Motor neuron (in vitro differentiated cells): Measurements from ENCODE around the gene GJB4. TPM values are rescaled to one million over a fixed set of nuclear protein-coding genes. Genes with fewer than 3 reads are reported as not detected.
"Not testable (repeated sequence)": the region's sequence is repeated elsewhere in the genome, so short reads cannot be mapped to it uniquely, and the experiment has no call there.

Experiments
- ATAC-seq, 8 experiments: fragments of 200-7000 bp; cut with Tn5 transposase; replicated peaks in 6 of 8; 2 replicates each; pipeline ENCODE4 v1.8.0; 2021; ENCODE audit warnings: mild to moderate bottlenecking in 8 of 8, moderate library complexity in 8 of 8
- H3K27ac ChIP-seq, 2 donors: fragments of 250-450 bp; sonication (Bioruptor Pico); 2 replicates each; pipeline ENCODE4 v1.9.0; 2021; ENCODE audit warnings: antibody characterized with exemption in 2 of 2, mild to moderate bottlenecking in 2 of 2, moderate library complexity in 1 of 2
- H3K4me1 ChIP-seq, 2 donors: fragments of 250-450 bp; sonication (Bioruptor Pico); replicated peaks in 1 of 2; 2 replicates each; pipeline ENCODE4 v1.6.1; 2021; ENCODE audit warnings: antibody characterized with exemption in 2 of 2, mild to moderate bottlenecking in 2 of 2, moderate library complexity in 1 of 2
- H3K4me3 ChIP-seq, 5 donors: fragments of 250-450 bp; sonication (Bioruptor Pico); 2 replicates each; pipeline ENCODE4 v1.9.0; 2021; ENCODE audit warnings: antibody characterized with exemption in 5 of 5, mild to moderate bottlenecking in 5 of 5, moderate library complexity in 4 of 5
- WGBS, 10 experiments: fragments of 450-650 bp; shearing (Covaris generic); methylation state at CpG; one replicate each; pipeline ENCODE4 v1.0.0; 2022; 5-methylcytosine and 5-hydroxymethylcytosine counted together
- in situ Hi-C, 9 experiments: fragments of 400-800 bp; cut with MboI; loops; one replicate each; pipeline ENCODE4 v1.15.0; 2021; ENCODE audit warnings: low sequenced_read_pairs in 9 of 9, low pct_unique_long_range_greater_than_20kb in 2 of 9; ENCODE audit not compliant: unreplicated experiment in 9 of 9
- total RNA-seq, 8 experiments: library from RNA; unstranded; fragments of 300-600 nt; gene quantifications; 2 replicates each; pipeline versions ENCODE4 v1.2.3 to v1.2.4, GENCODE V29; 2022

Gene GJB4
- total RNA-seq: 1 to 10 TPM in 2 of 8 experiments, under 1 TPM in 3, not detected in 3; 0.32 to 2.4 (median 0.38) TPM

DNA sequence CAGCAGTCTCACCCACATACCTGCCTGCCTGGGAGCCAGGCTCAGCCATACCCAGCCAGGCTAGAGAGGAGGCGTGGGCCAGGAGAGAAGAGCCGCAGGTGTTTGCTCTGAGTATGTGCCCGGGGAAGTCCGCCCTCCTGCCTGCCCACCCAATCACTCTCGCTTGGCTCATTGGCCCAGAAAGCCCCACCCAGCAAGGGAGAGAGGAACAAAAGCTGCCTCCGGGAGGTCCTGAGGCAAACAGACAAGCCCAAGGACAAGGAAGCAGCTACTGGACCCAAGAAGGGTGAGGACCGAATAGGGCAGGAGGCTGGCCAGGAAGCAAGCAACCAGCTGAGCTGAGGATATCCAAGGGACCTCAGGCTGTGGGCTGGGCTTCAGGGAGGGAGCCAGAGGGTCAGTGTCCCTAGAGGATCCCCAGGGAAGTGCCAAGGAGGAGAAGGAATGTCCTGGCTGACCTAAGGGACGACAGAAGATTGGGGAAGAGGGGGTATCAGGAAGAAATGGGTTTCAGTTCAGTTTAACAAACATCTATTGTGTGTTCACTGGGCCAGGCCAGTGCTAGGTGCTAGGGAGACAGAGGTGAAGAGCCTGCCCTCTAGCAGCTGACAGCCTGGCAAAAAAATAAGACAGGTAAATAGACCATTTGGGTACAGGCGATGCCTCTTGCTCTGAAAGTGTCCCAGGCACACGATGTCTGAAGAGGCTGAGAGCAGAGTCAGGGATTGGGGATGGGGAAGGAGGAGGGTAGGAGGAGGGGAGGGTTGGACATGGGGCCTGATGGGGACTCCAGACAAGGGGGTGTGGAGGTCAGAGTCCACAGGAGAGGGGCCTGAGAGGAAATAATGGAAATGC lies at the start of gene GJB4:
GJB4 (plus strand) TSS at position 238 of the 855 bp plus-strand sequence. CDS start 1,515 bp downstream, outside the sequence.
- Histone ChIP-seq H3K27ac (no peak within 1 kb of the TSS), H3K4me3 (no peak within 1 kb of the TSS), H3K4me1 (no peaks in the 10 kb centered on the region)
- ATAC-seq: peak in 3 of 8 experiments; percentile 19 to 41 (median 22)
- in situ Hi-C loops: no loop called here
- 17 to 79% (median 55%) methylated on average over 1 to 7 of the region's 10 CpGs; no CpG with 5 or more reads in 2 of the 10 experiments for WGBS, 10 experiments

DNA sequence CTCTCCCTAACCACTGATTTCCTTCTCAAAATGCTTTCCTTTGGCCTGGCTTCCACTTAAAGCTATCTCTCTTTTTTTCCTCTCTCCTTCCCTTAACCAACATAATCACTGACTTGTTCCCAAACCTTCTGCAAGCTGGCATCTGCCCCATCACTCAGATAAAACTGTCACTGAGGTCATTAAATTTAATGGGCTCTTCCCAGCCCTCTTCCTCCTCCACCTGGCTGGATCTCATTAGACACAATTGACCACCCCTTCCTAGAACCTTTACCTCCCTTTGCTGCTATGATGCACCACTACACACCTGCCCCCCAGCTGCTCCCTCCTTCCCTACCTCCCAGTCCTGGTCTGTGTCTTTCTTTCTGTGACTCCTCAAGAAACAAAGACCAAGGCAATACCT lies 48.7 kb upstream of the GJB4 start:
- in situ Hi-C loops: no loop called here
- no peak overlapping the region for H3K27ac ChIP-seq
- H3K4me3 ChIP-seq: no peak overlapping the region
- no peak for ATAC-seq
- peaks cover 2 to 5% of the 10 kb centered on the region in 2 donors for H3K4me1 ChIP-seq

DNA sequence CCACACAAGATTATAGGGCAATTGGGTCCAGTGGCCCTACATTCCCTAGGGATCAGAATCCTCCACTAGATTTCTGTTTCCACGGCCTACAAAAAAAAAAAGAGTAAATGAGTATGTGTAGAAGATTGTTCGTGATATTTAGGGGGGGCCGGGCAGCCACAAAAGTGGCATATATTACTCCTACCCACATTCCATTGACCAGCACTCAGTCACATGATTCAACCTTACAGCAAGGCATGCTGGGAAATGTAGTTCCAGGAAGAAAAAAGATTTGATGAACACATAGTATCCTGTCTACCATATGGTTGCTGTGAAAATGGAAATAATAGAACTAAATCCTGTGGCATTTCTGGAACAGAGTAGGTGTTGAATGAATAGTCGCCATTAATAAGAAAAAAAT lies 48.1 kb upstream of the GJB4 start:
- Histone ChIP-seq H3K27ac (no peak overlapping the region), H3K4me3 (no peak overlapping the region), H3K4me1 (peaks cover 2 to 5% of the 10 kb centered on the region in 2 donors)
- in situ Hi-C loops: no loop called here
- ATAC-seq: no peak
- 37 to 84% (median 79%) methylated on average over 2 to 4 of the region's 4 CpGs; no CpG with 5 or more reads in 1 of the 10 experiments for WGBS, 10 experiments

DNA sequence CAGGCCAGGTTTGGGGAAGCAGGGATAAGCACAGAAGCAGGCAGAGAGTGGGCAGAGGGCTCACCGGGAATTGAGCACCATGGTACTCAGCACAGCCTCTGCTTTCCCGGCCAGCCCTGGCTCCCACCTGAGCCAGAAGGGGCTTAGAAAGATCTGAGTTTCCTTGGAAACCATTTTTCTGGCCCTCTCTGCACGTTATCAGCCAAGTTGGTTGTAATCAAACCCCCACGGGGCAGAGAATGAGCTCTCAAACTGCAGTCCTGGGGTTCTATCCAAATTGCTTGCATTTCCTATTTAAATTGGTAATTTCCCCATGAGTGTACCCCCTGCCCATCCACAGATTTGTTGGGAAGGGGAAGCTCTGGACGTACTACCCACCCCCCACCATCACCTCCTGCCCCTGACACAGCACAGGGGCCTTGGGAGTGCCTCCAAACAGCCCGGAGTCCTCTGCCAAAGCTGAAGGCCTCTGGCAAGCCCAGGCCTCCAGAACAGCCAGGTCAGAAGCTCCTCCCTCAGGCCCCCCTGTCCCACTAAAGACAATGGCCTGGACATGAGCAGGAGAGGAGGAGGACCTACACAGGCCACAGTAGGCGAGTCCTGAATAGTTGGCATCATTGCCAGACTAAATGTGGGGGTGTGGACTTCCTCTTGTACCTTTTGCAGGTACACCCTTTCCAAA lies 47.4 kb upstream of the GJB4 start:
- no peak for ATAC-seq
- H3K27ac ChIP-seq: no peak overlapping the region
- 7 to 100% (median 75%) methylated on average over 1 to 6 of the region's 7 CpGs; no CpG with 5 or more reads in 1 of the 10 experiments for WGBS, 10 experiments
- in situ Hi-C loops: no loop called here
- H3K4me3 ChIP-seq: no peak overlapping the region
- H3K4me1 ChIP-seq: peaks cover 2 to 5% of the 10 kb centered on the region in 2 donors

DNA sequence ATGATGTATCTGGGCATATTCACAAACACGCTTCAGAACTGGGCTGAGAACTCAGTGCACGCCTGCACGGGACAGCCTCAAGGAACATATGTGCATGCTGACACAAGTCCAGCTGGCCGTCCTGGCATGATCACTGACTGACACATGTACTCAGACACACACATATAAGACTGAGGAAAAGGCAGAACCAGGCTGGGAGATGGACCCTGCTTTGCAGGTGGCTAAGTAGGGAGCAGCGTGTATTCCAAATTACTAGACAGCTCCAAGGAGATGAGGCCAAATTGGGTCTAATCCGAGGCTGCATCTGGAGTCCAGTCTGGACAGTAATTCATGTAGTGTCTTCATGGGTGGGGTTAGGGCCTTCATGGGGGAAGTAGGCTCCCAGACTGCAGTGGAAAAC lies 46.1 kb upstream of the GJB4 start:
- ATAC-seq: no peak
- WGBS, 10 experiments: 10 to 100% (median 81%) methylated on average over 2 to 6 of the region's 6 CpGs; no CpG with 5 or more reads in 3 of the 10 experiments

DNA sequence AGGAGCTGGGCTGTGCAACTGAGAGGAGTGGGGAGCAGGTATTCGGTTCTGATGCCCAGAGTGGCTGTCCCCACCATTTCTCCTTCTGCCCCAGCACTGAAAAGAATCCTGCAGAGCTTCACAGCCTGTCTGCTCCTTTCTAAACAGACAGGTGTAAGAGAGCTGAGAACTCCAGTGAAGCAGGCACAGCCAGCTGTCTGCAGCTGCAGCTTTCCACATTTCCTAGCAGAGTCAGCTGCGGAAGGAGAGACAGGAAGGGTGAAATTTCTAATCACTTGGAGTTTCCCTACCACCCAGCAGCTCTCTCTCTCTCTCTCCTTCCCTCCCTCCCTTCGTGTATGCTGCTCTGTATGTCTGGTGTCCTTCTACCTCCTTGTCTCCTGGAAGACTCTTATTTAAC lies 45.2 kb upstream of the GJB4 start:
- WGBS, 10 experiments: 0 to 60% (median 31%) methylated on average over 1 to 3 of the region's 3 CpGs; no CpG with 5 or more reads in 5 of the 10 experiments

More for the DNA sequence above, 46.1 kb upstream of the GJB4 start:
- no peak overlapping the region for H3K27ac ChIP-seq
- no peak overlapping the region for H3K4me3 ChIP-seq
- H3K4me1 ChIP-seq: peaks cover 2 to 5% of the 10 kb centered on the region in 2 donors
- in situ Hi-C loops: no loop called here

DNA sequence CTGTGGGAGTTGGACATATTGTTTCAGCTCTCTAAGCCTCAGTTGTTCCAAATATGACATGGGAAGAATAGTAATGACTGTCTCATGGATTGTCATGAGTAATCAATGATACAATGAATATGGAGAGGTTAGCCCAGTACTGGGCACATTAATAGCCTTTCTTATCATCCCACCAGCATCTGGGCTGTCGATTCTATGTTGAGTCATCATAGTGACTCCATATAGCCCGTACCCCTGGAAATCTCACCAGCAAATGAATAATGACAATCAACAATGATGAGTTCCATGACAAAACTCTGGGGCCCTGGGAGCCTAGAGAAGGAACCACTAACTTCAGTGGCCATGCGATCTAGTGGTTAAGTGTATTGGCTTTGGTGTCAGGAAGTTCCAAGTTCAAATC lies 44.4 kb upstream of the GJB4 start:
- no peaks in the 10 kb centered on the region for H3K4me1 ChIP-seq
- ATAC-seq: no peak
- in situ Hi-C loops: no loop called here
- 26 to 88% (median 80%) methylated on average over 1 to 3 of the region's 3 CpGs; no CpG with 5 or more reads in 2 of the 10 experiments for WGBS, 10 experiments
- no peak overlapping the region for H3K4me3 ChIP-seq
- H3K27ac ChIP-seq: no peak overlapping the region

More for the DNA sequence above, 45.2 kb upstream of the GJB4 start:
- Histone ChIP-seq H3K27ac (no peak overlapping the region), H3K4me1 (peaks cover 2 to 5% of the 10 kb centered on the region in 2 donors), H3K4me3 (no peak overlapping the region)
- ATAC-seq: no peak
- in situ Hi-C loops: no loop called here

DNA sequence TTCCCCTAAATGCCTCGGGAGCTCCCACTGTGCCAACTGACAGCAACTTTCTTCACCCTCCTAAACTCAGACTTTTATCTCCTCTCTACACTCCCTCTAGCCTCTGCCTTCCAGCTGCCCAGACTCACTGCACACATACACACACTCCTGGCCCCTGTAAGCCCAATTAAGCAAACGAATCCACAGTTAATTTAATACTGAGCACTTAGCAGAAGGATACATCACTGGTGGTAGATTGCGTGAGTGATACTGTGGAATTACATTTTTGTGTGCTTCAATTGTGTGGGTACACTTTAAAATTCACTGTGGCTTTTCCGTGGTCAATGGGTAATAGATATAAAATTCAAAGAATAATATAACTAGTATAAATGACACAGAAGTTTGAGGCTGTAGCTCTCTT lies 38.3 kb upstream of the GJB4 start:
- H3K4me3 ChIP-seq: no peak overlapping the region
- in situ Hi-C loops: no loop called here
- peaks cover 0 to under 1% of the 10 kb centered on the region in 2 donors for H3K4me1 ChIP-seq
- ATAC-seq: no peak
- no peak overlapping the region for H3K27ac ChIP-seq
- 0 to 78% (median 50%) methylated on average over 1 to 4 of the region's 4 CpGs; no CpG with 5 or more reads in 2 of the 10 experiments for WGBS, 10 experiments

DNA sequence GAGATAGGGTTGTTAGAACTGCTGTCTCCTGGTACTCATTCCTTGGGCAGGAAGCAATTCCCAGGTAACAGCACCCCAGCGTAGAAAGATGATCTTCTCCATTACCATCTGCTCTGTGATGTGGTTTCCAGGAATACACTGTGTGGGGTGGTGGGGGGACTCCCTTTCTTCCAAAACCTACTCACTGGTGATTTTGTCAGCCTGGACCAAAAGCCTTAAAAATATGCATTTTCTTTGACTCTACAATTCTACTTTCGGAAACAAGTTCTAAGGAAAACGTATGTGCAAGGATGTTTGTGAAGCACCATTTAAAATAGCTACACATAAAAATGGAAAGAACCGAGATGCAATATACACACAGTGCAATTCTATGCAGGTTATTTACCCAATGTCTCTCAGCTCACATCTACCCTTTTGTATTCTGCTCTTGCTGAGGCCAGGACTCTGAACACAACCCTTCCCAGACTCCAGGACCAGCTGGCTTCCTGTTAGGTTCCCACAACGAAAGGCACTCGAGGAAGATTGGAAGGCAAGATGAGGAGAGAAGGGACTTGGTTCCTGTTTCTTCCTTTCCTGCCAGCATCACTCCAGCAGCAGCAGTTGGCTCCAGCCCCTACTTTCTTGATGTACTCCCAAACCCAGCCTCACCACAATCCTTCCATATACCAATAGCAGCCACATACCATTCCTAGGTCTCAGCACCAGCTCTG lies 37.7 kb upstream of the GJB4 start:
- in situ Hi-C loops: no loop called here
- no peak overlapping the region for H3K27ac ChIP-seq
- WGBS, 10 experiments: 20 to 90% (median 81%) methylated on average over 1 to 6 of the region's 6 CpGs; no CpG with 5 or more reads in 2 of the 10 experiments
- H3K4me1 ChIP-seq: peaks cover 4 to 6% of the 10 kb centered on the region in 2 donors
- no peak for ATAC-seq
- H3K4me3 ChIP-seq: no peak overlapping the region

DNA sequence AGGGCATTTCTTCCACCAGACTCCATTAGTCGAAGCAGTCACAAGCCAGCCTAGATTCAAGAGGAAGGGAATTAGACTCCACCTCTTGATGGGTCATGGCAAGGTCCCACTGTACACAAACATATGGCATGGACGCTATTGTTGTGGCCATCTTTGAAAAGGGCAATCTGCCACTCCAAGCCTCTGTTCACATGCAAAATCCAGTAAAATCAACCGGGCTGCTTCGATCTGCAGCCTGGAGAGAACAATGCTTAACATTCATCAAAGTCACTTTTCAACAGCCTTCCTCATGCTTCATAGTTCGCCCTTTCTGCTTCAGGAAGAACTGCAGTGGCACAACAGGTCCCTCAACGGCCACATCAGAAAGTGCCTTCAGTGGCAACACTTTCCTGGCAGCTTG lies 32.7 kb upstream of the GJB4 start:
- 7 to 58% (median 20%) methylated on average over 2 to 5 of the region's 6 CpGs; no CpG with 5 or more reads in 1 of the 10 experiments for WGBS, 10 experiments
- peak in 5 of 8 experiments; percentile 65 to 96 (median 80) for ATAC-seq
- H3K4me3 ChIP-seq: no peak overlapping the region
- no peak overlapping the region for H3K27ac ChIP-seq
- in situ Hi-C loops: loop anchor here in 4 of 9 experiments (25.0 kb wide), 2 partner anchors 565 to 1090 kb away; partner anchors contain the start of gene CSMD2 (in 1 of the 4)
- peaks cover 7 to 13% of the 10 kb centered on the region in 2 donors for H3K4me1 ChIP-seq

DNA sequence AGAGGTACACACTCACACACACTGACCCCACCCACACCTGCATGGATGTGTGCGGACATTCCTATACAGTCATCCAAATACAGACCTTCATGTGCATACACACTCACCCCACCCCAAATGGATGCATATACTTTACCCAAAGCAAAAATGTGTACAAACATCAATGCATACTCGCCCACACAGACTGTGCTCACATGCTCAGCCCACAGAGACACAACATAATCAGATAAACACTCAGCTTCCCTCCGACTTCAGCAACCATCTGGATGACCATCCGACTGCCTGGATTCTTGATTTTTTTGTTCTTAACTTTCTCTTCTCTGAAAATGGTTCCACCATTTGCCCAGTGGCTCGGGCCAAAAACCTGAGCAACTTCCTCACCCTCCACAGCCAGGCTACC lies 29.1 kb upstream of the GJB4 start:
- WGBS, 10 experiments: 0 to 100% (median 79%) methylated on average over 1 to 5 of the region's 5 CpGs; no CpG with 5 or more reads in 1 of the 10 experiments
- H3K4me1 ChIP-seq: peaks cover 7 to 13% of the 10 kb centered on the region in 2 donors
- in situ Hi-C loops: loop anchor here in 4 of 9 experiments (25.0 kb wide), 2 partner anchors 568 to 1093 kb away; partner anchors contain the start of gene CSMD2 (in 1 of the 4)
- H3K27ac ChIP-seq: no peak overlapping the region
- peak in 3 of 8 experiments; percentile 52 to 93 (median 87) for ATAC-seq
- H3K4me3 ChIP-seq: no peak overlapping the region

DNA sequence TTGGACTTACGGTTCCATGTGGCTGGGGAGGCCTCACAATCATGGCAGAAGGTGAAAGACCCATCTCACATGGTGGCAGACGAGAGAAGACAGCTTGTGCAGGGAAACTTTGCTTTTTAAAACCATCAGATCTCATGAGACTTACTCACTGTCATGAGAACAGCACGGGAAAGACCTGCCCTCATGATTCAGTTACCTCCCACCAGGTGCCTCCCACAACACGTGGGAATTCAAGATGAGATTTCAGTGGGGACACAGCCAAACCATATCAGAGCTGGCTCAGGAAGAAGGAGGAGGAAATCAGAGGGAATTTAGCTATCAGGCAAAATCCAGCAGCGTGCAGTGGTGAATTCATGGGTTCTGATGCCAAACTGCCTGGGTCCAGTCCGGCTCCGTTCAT lies 26.7 kb upstream of the GJB4 start:
- 20 to 86% (median 67%) methylated on average over 1 to 6 of the region's 7 CpGs; no CpG with 5 or more reads in 2 of the 10 experiments for WGBS, 10 experiments
- H3K4me1 ChIP-seq: peaks cover 0 to 15% of the 10 kb centered on the region in 2 donors
- H3K27ac ChIP-seq, H3K4me3 ChIP-seq, ATAC-seq: not testable (repeated sequence)
- in situ Hi-C loops: loop anchor here in 4 of 9 experiments (25.0 kb wide), 2 partner anchors 571 to 1096 kb away; partner anchors contain the start of gene CSMD2 (in 1 of the 4)
